ENCODE data around the gene LRRTM4. TPM values are rescaled to one million over a fixed set of nuclear protein-coding genes. Genes with fewer than 3 reads are reported as not detected.

Gene LRRTM4
- total RNA-seq, 4 donors from 2014 or later = 0.27 to 0.32 TPM; not detected in 2

DNA sequence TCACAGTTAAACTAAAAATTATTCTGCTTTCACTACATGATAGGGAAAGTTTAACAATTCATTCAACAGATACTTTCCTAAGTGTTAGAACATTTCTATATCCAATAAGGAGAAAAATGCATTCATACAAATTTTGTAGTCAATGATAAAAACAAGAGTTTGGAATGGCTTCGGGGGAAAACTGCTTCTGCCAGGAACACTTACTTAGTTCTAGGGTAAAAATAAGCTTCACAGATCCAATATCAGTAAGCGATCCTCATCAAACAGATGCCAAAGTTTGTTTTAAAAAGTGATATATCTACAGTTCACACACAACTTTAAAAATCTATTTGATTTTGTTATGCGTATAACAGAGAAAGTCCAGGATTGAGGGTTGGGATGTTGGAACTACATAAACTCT lies 199.7 kb downstream of the LRRTM4 start:
- Histone ChIP-seq H3K4me1 (no peaks in the 10 kb centered on the region), H3K27ac (no peak overlapping the region), H3K36me3 (no peaks in the 10 kb centered on the region), H3K4me3 (no peak overlapping the region), H3K9me3 (no peaks in the 10 kb centered on the region), H3K27me3 (no peaks in the 10 kb centered on the region)
- no peak for TF ChIP-seq POLR2AphosphoS5 (IDR thresholded peaks at IDR 0.05)
- TF ChIP-seq, protein P1, sequence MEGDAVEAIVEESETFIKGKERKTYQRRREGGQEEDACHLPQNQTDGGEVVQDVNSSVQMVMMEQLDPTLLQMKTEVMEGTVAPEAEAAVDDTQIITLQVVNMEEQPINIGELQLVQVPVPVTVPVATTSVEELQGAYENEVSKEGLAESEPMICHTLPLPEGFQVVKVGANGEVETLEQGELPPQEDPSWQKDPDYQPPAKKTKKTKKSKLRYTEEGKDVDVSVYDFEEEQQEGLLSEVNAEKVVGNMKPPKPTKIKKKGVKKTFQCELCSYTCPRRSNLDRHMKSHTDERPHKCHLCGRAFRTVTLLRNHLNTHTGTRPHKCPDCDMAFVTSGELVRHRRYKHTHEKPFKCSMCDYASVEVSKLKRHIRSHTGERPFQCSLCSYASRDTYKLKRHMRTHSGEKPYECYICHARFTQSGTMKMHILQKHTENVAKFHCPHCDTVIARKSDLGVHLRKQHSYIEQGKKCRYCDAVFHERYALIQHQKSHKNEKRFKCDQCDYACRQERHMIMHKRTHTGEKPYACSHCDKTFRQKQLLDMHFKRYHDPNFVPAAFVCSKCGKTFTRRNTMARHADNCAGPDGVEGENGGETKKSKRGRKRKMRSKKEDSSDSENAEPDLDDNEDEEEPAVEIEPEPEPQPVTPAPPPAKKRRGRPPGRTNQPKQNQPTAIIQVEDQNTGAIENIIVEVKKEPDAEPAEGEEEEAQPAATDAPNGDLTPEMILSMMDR (IDR thresholded peaks at IDR 0.05) = no peak
- 76 to 85% methylated on average over 3 of the region's 3 CpGs for WGBS, 2 donors (ENCODE audit: low coverage in 1 of 2)
- intact Hi-C loops (cut with DNase I; ENCODE audit: low total_unique reads) (no loop called here), in situ Hi-C loops (cut with MboI; ENCODE audit: low pct_ligation_motif_present in 1 of 4, low pct_unique_long_range_greater_than_20kb in 1 of 4, low sequenced_read_pairs in 3 of 4) (no loop called here)
- DNase-seq = no peak

DNA sequence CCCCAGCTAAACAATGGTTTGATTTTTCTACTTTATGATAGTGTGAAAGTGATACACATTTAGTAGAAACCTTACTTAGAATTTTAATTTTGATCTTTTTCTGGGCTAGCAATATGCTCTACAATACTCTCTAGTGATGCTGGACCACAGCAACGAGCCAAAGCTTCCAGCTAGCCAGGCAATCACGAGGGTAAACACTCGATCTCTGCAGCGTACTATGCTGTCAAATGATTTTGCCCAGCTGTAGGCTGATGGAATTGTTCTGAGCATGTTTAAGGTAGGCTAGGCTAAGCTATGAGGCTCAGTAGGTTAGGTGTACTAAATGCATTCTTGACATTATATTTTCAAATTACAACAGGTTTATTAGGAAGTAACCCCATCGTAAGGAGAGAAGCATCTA lies 207.5 kb downstream of the LRRTM4 start:
- intact Hi-C loops (cut with DNase I; ENCODE audit: low total_unique reads) = no loop called here
- WGBS, 2 donors (ENCODE audit: low coverage in 1 of 2) = 24 to 29% methylated on average over 5 of the region's 5 CpGs

DNA sequence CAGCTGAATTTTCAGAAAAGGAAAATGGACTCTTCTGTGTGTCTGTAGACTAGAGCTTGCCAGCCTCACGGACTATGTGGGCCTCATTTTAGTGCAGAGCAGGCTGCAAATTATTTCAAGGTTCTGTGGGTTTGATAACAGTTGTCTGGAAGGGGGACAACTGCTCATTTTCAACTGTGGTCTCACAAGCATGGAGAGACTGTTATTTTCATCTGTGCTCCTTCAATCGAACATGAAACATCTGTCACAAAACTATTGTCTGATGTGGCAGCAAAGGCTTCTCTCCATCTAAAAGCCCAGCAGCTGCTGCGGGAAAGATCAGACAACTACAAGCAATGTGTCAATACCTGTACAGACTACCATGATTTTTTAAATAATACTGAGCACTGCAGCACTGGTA lies 211.8 kb downstream of the LRRTM4 start:
- no peak for DNase-seq
- 34 to 42% methylated on average over 2 to 3 of the region's 3 CpGs for WGBS, 2 donors (ENCODE audit: low coverage in 1 of 2)
- in situ Hi-C loops (cut with MboI; ENCODE audit: low pct_ligation_motif_present in 1 of 4, low pct_unique_long_range_greater_than_20kb in 1 of 4, low sequenced_read_pairs in 3 of 4) = no loop called here

More for the DNA sequence above, 207.5 kb downstream of the LRRTM4 start:
- Histone ChIP-seq H3K4me3 (no peak overlapping the region), H3K9me3 (no peaks in the 10 kb centered on the region), H3K27ac (no peak overlapping the region), H3K36me3 (no peaks in the 10 kb centered on the region), H3K27me3 (no peaks in the 10 kb centered on the region), H3K4me1 (no peaks in the 10 kb centered on the region)
- no peak for TF ChIP-seq POLR2A (IDR thresholded peaks at IDR 0.05)
- TF ChIP-seq POLR2AphosphoS5 (IDR thresholded peaks at IDR 0.05) = no peak
- TF ChIP-seq EP300 (IDR thresholded peaks at IDR 0.05; ENCODE audit: low read depth) = no peak
- TF ChIP-seq, protein P1 (IDR thresholded peaks at IDR 0.05) = no peak
- in situ Hi-C loops (cut with MboI; ENCODE audit: low pct_ligation_motif_present in 1 of 4, low pct_unique_long_range_greater_than_20kb in 1 of 4, low sequenced_read_pairs in 3 of 4) = no loop called here
- DNase-seq = no peak

DNA sequence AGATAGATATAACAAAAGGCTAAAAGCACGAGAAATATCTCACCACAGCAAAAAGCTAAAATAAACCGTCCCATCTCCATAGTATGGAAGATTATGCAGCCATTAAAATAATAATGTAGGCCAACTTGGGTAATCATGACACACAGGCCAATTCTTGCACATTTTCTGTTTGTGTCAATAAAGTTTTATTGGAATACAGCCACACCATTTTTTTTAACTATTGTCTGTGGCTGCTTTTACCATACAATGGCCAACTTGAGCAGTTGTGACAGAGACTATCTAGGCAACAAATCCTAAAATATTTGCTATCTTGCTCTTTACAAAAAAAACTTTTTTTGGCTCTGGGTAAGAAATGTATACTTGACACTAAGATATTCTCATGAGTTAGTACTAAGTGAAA lies 212.5 kb downstream of the LRRTM4 start:
- Histone ChIP-seq H3K4me1 (no peaks in the 10 kb centered on the region), H3K27ac (no peak overlapping the region), H3K9me3 (no peaks in the 10 kb centered on the region), H3K36me3 (no peaks in the 10 kb centered on the region), H3K27me3 (no peaks in the 10 kb centered on the region), H3K4me3 (no peak overlapping the region)
- in situ Hi-C loops (cut with MboI; ENCODE audit: low pct_ligation_motif_present in 1 of 4, low pct_unique_long_range_greater_than_20kb in 1 of 4, low sequenced_read_pairs in 3 of 4) = no loop called here
- 55 to 77% methylated on average over 2 of the region's 2 CpGs for WGBS, 2 donors (ENCODE audit: low coverage in 1 of 2)
- TF ChIP-seq POLR2A (IDR thresholded peaks at IDR 0.05) = no peak
- TF ChIP-seq POLR2AphosphoS5 (IDR thresholded peaks at IDR 0.05) = no peak
- TF ChIP-seq, protein P1 (IDR thresholded peaks at IDR 0.05) = no peak
- TF ChIP-seq EP300 (IDR thresholded peaks at IDR 0.05; ENCODE audit: low read depth) = no peak
- intact Hi-C loops (cut with DNase I; ENCODE audit: low total_unique reads) = no loop called here
- DNase-seq = no peak

More for the DNA sequence above, 211.8 kb downstream of the LRRTM4 start:
- H3K27ac ChIP-seq = no peak overlapping the region
- H3K9me3 ChIP-seq = no peaks in the 10 kb centered on the region
- TF ChIP-seq EP300 (IDR thresholded peaks at IDR 0.05; ENCODE audit: low read depth) (no peak), POLR2AphosphoS5 (IDR thresholded peaks at IDR 0.05) (no peak), POLR2A (IDR thresholded peaks at IDR 0.05) (no peak)
- TF ChIP-seq, protein P1 (IDR thresholded peaks at IDR 0.05) = no peak
- intact Hi-C loops (cut with DNase I; ENCODE audit: low total_unique reads) = no loop called here
- H3K27me3 ChIP-seq = no peaks in the 10 kb centered on the region
- no peaks in the 10 kb centered on the region for H3K4me1 ChIP-seq
- H3K4me3 ChIP-seq = no peak overlapping the region
- H3K36me3 ChIP-seq = no peaks in the 10 kb centered on the region

All from transverse colon (tissue), 4 donors.